GM18502 (cell line): ENCODE measurements around the gene GNL2.
"Not testable (repeated sequence)": the region's sequence is repeated elsewhere in the genome, so short reads cannot be mapped to it uniquely, and the experiment has no call there.

Experiments used
- ATAC-seq: cut with Tn5 transposase; IDR thresholded peaks from one replicate; pipeline ENCODE4 v1.9.1; 2021; ENCODE audit warnings: mild to moderate bottlenecking; ENCODE audit not compliant: unreplicated experiment, poor library complexity

GNL2 gene

DNA sequence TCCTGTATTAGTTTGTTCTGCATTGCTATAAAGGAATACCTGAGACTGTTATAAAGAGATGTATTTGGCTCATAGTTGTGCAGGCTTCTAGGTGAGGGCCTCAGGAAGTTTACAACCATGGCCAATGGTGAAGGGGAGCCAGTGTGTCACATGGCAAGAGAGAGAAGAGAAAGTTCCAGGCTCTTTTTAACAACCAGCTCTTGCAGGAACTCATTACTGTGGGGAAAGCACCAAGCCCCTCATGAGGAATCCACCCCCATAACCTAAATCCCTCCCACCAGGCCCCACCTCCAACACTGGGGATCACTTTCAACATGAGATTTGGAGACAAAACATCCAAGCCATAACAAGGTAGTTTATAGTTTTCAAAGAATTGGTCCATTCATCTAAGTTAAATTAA, 76.1 kb downstream of the GNL2 start:
- ATAC-seq: no peak

DNA sequence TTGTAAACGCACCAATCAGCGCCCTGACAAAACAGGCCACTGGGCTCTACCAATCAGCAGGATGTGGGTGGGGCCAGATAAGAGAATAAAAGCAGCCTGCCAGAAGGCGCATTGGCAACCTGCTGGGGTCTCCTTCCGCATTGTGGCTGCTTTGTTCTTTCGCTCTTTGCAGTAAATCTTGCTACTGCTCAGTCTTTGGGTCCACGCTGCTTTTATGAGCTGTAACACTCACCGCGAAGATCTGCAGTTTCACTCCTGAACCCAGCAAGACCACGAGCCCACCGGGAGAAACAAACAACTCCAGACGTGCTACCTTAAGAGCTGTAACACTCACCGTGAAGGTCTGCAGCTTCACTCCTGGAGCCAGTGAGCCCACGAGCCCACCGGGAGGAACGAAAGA, 76.8 kb downstream of the GNL2 start:
- ATAC-seq: not testable (repeated sequence)

DNA sequence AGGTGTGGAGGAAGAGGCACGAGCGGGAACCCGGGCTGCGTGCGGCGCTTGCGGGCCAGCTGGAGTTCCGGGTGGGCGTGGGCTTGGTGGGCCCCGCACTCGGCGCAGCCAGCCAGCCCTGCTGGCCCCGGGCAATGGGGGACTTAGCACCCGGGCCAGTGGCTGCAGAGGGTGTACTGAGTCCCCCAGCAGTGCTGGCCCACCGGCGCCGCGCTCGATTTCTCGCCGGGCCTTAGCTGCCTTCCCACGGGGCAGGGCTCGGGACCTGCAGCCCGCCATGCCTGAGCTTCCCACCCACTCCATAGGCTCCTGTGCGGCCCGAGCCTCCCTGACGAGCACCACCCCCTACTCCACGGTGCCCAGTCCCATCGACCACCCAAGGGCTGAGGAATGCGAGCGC, 77.5 kb downstream of the GNL2 start:
- ATAC-seq: not testable (repeated sequence)

DNA sequence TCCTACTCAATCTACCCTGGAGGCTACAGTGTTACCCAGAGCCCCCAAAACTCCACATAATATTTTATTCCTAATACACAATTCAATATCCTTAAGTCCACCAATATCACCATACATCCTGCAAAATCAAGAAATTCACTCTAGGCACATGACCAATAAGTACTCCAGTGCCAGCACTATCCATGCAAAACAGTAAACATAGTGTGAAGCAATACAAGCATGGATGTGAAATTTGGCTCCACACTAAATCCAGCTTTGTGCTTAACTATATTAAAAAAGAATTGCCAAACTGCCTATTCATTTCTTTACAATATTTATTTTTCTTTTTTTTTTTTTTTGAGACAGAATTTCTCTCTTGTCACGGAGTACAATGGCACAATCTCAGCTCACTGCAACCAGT, 78.2 kb downstream of the GNL2 start:
- ATAC-seq: no peak
